Ishikawa (cell line): Measurements from ENCODE around the gene FRAS1.

Source experiments
- CEBPB ChIP-seq: IDR thresholded peaks from 2 replicates; pipeline ENCODE4 v1.6.1; 2012
- EGR1 ChIP-seq: IDR thresholded peaks from 2 replicates; pipeline ENCODE4 v1.6.1; 2012
- EP300 ChIP-seq: IDR thresholded peaks from 2 replicates; pipeline ENCODE4 v1.6.1; 2012; ENCODE audit warnings: borderline replicate concordance
- NFIC ChIP-seq: IDR thresholded peaks from 2 replicates; pipeline ENCODE4 v1.6.1; 2012
- RAD21 ChIP-seq: IDR thresholded peaks from 2 replicates; pipeline ENCODE4 v1.6.1; 2012; ENCODE audit warnings: low read depth
- TAF1 ChIP-seq: IDR thresholded peaks from 2 replicates; pipeline ENCODE4 v1.6.1; 2012; ENCODE audit warnings: low read depth, mild to moderate bottlenecking
- TEAD4 ChIP-seq: IDR thresholded peaks from 2 replicates; pipeline ENCODE4 v1.6.1; 2012
- YY1 ChIP-seq: IDR thresholded peaks from 2 replicates; pipeline ENCODE4 v1.6.1; 2012; ENCODE audit warnings: low read depth
- ZBTB7A ChIP-seq: IDR thresholded peaks from 2 replicates; pipeline ENCODE4 v1.6.1; 2012; ENCODE audit warnings: low read depth
- TF ChIP-seq, protein P1 (sequence below): IDR thresholded peaks from 2 replicates; pipeline ENCODE4 v1.6.1; 2012
- TF ChIP-seq, protein P2 (sequence below): IDR thresholded peaks from 2 replicates; pipeline ENCODE4 v1.6.1; 2012; ENCODE audit warnings: low read depth, mild to moderate bottlenecking

DNA sequence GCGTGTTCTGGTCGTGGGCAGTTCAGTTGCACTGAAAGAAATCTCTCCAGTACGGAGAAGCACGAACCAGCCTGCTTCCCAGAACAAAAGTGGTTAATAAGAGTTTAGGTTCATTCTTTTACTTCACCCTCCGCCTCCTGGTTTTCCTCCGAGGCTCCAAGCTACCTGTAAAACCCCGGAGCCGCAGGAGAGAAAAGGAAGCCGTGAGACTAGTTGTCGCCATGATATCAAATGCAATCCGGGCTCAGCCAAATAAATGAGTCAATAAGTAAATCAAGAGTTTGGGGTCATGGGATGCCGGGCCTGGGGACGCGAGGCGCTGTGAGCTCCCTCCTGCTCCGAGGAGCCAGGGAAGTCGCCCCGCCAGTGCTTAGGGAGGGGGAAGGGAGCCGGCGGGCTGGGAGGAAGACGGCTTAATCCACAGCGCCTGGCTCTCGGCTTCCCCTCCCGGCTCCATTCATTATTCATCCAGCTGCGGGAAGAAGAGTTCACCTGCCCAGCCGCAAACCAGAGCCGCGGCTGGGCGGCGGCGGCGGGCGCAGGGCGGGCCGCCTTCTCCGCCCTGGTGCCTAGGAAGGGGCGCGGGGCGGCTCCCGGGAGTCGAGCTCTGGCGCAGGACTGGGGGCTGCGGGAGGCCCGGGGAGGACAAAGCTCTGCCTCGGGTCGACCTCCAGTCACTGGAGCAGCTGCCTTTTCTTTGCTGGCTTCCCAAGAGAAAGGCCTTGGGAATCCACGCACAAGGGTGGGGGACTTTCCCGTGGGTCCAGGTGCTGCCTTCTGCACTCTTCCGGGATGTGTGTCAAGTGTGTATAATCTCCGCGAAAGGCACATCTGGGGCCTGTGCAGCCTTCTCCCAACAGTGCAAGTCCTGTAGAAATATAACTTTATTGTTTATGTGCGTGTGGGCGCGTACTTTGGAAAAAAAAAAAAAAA is 1.7 kb downstream of the FRAS1 start:
- TF ChIP-seq EGR1 (no peak), NFIC (no peak), EP300 (no peak), TEAD4 (no peak), CEBPB (no peak), RAD21 (no peak), TAF1 (no peak), ZBTB7A (no peak), YY1 (0 out of 2 replicates have a peak, but pooled peaks have one; percentile 15)
- TF ChIP-seq, protein P1, sequence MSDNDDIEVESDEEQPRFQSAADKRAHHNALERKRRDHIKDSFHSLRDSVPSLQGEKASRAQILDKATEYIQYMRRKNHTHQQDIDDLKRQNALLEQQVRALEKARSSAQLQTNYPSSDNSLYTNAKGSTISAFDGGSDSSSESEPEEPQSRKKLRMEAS, result no peak; the same call in 1 of the 2 replicates
- TF ChIP-seq, protein P2, sequence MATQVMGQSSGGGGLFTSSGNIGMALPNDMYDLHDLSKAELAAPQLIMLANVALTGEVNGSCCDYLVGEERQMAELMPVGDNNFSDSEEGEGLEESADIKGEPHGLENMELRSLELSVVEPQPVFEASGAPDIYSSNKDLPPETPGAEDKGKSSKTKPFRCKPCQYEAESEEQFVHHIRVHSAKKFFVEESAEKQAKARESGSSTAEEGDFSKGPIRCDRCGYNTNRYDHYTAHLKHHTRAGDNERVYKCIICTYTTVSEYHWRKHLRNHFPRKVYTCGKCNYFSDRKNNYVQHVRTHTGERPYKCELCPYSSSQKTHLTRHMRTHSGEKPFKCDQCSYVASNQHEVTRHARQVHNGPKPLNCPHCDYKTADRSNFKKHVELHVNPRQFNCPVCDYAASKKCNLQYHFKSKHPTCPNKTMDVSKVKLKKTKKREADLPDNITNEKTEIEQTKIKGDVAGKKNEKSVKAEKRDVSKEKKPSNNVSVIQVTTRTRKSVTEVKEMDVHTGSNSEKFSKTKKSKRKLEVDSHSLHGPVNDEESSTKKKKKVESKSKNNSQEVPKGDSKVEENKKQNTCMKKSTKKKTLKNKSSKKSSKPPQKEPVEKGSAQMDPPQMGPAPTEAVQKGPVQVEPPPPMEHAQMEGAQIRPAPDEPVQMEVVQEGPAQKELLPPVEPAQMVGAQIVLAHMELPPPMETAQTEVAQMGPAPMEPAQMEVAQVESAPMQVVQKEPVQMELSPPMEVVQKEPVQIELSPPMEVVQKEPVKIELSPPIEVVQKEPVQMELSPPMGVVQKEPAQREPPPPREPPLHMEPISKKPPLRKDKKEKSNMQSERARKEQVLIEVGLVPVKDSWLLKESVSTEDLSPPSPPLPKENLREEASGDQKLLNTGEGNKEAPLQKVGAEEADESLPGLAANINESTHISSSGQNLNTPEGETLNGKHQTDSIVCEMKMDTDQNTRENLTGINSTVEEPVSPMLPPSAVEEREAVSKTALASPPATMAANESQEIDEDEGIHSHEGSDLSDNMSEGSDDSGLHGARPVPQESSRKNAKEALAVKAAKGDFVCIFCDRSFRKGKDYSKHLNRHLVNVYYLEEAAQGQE, result no peak
